Measurements from ENCODE around the gene MCF2L2. TPM values are rescaled to one million over a fixed set of nuclear protein-coding genes. Genes with fewer than 3 reads are reported as not detected.

MCF2L2 gene
- total and polyA plus RNA-seq, 2 donors (not counting 3 experiments of a cell fraction or from before 2014, with no cell fraction given), result 0.15 to 1.1 TPM

GRCh38 chr3:183275937-183276336 lies 152.5 kb downstream of the MCF2L2 start:
- Histone ChIP-seq H4K20me1 (replicated peaks; ENCODE audit: control insufficient read depth, extremely low read depth, insufficient read depth, low read length) (no peaks in the 10 kb centered on the region), H3K36me3 (ENCODE audit: control insufficient read depth in 2 of 2, extremely low read depth in 1 of 2, insufficient read depth in 2 of 2, low read length in 2 of 2) (no peaks in the 10 kb centered on the region), H3K9ac (replicated peaks; ENCODE audit: extremely low read depth, insufficient read depth, low read length) (no peak overlapping the region), H2AFZ (ENCODE audit: low read depth, low read length) (no peak overlapping the region), H3K27ac (ENCODE audit: insufficient read depth, low read depth, low read length) (peak overlapping the region; percentile 54), H3K79me2 (ENCODE audit: control insufficient read depth, insufficient read depth, low read length) (peaks cover 5% of the 10 kb centered on the region), H3K27me3 (ENCODE audit: control insufficient read depth in 2 of 2, insufficient read depth in 2 of 2, low read length in 2 of 2) (no peaks in the 10 kb centered on the region), H3K4me2 (ENCODE audit: insufficient read depth, low read length) (no peak overlapping the region), H3K9me3 (replicated peaks; ENCODE audit: control insufficient read depth, insufficient read depth, low read length) (no peaks in the 10 kb centered on the region), H3K9me1 (replicated peaks; ENCODE audit: control insufficient read depth, extremely low read depth, insufficient read depth, low read length) (no peaks in the 10 kb centered on the region), H3K4me1 (ENCODE audit: control insufficient read depth, extremely low read depth, insufficient read depth, low read length) (peaks cover 27% of the 10 kb centered on the region), H3K4me3 (replicated peaks in 1 of 3; ENCODE audit: insufficient read depth in 1 of 3, low read depth in 1 of 3, low read length in 3 of 3) (no peak overlapping the region)
- DNase-seq (ENCODE audit: low read depth, low spot score), result no peak
- FAIRE-seq, result no peak
- intact Hi-C loops (cut with micrococcal nuclease), result loop anchor here (1.0 kb wide), 2 partner anchors 9 to 21 kb away; no protein-coding TSS in a partner anchor
- ChIA-PET CTCF (interaction anchor here (0.8 to 2.8 kb wide), 2 partner anchors 10 kb away, joined by 4 to 15 read pairs; no protein-coding TSS in a partner anchor), POLR2A (no interaction called here)
- TF ChIP-seq GATA2 (IDR thresholded peaks at IDR 0.05; ENCODE audit: insufficient read depth, insufficient read length, low read depth, low read length) (no peak), CTCF (IDR thresholded peaks at IDR 0.05; ENCODE audit: extremely low read depth in 1 of 2, insufficient read depth in 1 of 2, low read depth in 1 of 2, low read length in 2 of 2) (no peak), POLR2A (IDR thresholded peaks at IDR 0.05; ENCODE audit: low read depth, low read length) (no peak), MAX (IDR thresholded peaks at IDR 0.05; ENCODE audit: insufficient read depth, insufficient read length) (no peak), MYC (IDR thresholded peaks at IDR 0.05; ENCODE audit: low read depth, low read length) (no peak), EZH2 (IDR thresholded peaks at IDR 0.05; ENCODE audit: borderline replicate concordance, low read depth, low read length, severe bottlenecking) (no peak), POLR2AphosphoS5 (IDR thresholded peaks at IDR 0.05; ENCODE audit: insufficient read depth, low read depth, low read length) (no peak)
- dilution Hi-C loops (cut with MboI; ENCODE audit: extremely low pct_ligation_motif_present, low sequenced_read_pairs), result no loop called here
- no TSS peak for BruUV-seq (replicated peaks)
